Measurements from ENCODE around the gene GPR84. TPM values are rescaled to one million over a fixed set of nuclear protein-coding genes. Genes with fewer than 3 reads are reported as not detected.

GPR84 gene
- total RNA-seq, 1 donor from 2014 or later, result 2.3 TPM

DNA sequence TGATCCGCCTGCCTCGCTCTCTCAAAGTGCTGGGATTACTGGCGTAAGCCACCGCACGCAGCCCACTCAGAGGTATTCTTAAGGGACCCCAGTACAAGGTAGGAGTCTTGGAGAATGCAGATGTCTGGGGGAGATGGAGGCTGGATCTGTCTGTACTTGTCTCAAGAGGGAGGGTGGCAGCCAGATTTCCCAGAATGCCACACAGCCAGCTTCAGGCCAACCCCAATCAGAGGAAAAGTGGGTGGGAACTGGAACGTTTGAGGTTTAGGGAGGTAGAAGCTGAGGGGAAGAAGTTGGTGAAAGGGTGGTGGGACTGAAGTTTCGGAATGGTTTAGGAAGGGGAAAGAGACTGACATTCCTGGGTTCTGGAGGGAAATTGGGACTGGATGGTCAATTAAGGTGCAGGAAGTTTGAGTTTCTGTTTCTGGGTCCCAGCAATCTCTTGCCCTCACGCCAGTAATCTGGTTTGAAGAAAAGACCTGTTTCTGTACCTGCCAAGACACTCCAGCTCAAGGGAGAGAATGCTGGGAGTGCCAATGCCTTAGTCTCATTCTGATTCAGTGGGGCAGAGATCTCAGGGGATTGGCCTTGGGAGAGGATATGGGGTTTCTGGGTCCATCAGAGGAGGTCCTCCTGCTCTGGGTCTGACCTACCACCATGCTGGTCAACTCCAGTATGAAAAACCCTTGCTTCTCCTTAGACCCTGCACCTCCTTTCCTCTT, 28.4 kb upstream of the GPR84 start:
- no peak for DNase-seq (ENCODE audit: low spot score)

GRCh38 chr12:54390668-54391551, 26.6 kb upstream of the GPR84 start:
- DNase-seq (ENCODE audit: low spot score), result no peak

DNA sequence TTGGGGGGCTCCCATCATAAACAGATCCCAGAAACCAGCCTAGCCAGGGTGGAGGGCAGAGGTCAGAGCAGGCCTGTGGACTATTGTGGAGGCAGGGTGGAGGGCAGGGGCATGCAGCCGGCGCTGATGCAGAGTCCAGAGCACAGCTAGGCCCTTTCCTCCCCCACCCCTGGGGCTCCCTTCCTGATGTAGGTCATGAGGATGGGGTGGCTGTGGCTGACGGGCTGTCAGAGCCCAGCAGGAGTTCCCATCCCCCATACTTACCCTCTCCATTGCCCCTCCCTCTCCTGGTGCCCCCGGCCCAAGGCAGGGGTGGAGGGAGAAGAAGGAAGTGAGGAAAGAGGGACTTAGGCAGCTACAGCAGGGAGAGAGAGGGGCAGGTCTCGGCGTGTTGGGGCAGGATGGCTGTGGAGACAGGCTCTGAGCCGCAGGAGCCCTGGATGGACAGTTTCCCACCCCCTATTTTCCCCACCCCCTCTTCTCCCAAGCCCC, 25.9 kb upstream of the GPR84 start:
- DNase-seq (ENCODE audit: low spot score), result peak; percentile 81

- DNase-seq (ENCODE audit: low spot score), result no peak
Observed at GRCh38 chr12:54389607-54390175, 25.4 kb upstream of the GPR84 start.

DNA sequence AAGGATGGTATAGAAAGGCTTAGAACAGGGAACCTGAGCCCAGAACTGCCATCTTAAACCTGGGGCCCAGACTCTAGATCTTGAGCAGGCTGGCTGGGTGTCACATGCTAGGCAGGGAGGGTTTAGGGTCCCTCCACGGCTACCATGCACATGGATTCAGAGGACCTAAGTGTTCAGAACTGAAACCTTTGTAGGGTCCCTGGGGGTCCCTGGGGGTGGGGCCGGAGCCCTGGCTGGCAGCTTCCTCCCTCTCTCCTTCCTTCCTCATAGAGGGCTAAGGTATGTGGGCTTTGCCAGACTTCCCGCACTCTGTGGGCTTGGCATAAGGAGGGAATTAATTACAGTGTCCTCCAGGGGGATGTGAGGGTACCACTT, 24.8 kb upstream of the GPR84 start:
- peak; percentile 85 for DNase-seq (ENCODE audit: low spot score)

DNA sequence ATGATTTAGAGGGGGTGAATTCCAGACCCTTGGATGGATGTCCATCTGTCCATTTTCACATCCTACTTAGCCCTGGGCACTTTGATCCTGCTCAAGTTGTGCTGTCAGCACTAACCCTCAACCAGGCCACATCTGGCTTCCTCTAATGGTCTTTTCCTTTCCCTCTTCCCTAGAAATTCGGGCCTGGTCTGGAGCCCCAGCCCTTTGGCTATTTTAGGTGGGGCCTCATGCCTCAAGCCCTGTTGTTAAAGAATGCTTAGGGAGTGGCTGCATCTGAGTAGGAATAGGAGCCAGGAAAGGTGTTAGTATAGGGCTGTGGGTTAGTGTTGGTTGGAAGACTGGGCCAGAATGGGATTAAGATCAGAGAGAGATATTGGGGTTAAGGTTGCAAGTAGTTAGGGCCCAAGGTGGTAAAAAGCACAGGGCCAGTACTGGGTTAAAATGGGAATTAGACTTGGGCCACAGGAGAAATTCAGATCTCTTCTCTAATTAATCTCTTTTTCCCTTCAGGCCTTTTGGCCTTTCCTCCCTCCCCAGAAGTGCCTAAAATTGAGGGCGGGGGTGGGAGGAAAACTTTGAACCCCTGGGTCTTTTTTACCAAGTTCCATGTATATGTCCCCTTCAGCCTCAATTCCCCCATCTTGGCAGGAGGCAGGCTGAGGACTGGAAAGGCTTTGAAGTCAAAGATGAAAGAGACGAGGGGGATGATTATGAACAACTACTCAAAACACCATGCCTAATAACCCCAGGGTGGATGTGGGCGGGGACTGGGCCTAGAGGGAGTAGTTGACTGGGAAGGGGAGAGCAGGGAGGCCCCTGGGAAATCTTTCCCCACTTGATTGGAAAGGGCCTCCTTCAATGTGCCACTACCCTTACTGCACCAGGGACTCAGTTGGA, 24.2 kb upstream of the GPR84 start:
- DNase-seq (ENCODE audit: low spot score), result no peak

- DNase-seq (ENCODE audit: low spot score), result no peak
Observed at GRCh38 chr12:54387114-54387467, 22.8 kb upstream of the GPR84 start.

DNA sequence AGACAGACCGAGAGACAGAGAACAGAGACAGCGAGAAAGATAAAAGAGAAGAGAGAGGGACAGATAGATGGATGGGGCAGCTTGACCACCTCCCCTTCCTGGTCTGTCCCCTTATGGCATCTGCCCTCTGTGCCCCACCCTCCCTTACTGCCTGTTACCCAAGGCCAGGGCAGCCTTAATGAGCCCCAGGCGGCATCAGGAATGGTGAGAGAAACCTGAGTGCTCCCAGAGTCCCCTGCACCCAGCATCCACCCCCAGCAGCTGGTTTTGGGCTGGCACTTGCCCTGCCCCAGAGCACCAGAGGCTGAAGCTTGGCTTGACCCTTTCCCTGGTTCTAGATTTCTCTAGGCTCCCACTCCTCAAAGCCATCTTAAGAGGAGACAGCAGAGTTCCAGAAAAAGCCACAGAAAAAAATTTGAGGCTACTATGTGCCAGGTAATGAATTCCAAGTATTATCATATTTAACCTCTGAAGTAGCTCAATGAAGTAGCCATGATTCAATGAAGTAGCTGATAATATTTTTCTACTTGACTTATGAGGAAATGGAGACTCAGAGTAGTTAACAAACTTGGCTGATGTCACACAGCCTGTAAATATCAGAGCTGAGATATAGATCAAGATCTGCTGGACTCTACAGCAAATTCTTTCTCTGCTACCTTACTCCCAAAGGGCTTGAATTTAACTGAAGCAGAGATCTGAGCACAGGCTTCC, 22.3 kb upstream of the GPR84 start:
- no peak for DNase-seq (ENCODE audit: low spot score)

GRCh38 chr12:54385251-54385914, 21.1 kb upstream of the GPR84 start:
- DNase-seq (ENCODE audit: low spot score), result no peak

- no peak for DNase-seq (ENCODE audit: low spot score)
Observed at GRCh38 chr12:54384591-54385041, 20.3 kb upstream of the GPR84 start, which contains the start of gene ZNF385A. Gene ZNF385A, minus strand, starts transcription at chr12:54384733. Its CDS starts 219 bp downstream, at chr12:54384514.

DNA sequence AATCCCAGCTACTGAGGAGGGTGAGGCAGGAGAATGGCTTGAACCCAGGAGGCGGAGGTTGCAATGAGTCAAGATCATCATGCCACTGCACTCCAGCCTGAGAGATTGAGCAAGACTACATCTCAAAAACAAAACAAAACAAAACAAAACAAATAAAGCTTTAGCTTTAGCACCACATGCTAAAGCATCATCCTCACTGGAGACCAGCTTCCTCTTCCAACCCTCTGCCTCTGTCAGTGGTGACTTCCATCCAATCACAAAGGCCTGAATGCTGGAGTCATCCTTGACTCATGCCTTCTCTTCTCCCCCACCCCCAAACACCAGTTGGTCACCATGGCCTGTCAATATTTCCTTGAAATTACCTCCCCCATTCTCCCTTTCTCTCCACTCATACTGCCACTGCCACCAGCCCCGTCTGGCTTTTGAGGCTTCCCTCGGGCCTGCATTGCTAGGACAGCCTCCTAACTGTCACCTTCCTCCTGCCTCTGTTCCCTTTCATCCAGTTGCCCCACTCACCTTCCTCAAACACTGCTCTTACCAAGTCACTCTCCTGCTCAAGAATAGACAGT, 18.8 kb upstream of the GPR84 start:
- DNase-seq (ENCODE audit: low spot score), result no peak

GRCh38 chr12:54381136-54381535, 16.9 kb upstream of the GPR84 start:
- no peak for DNase-seq (ENCODE audit: low spot score)

DNA sequence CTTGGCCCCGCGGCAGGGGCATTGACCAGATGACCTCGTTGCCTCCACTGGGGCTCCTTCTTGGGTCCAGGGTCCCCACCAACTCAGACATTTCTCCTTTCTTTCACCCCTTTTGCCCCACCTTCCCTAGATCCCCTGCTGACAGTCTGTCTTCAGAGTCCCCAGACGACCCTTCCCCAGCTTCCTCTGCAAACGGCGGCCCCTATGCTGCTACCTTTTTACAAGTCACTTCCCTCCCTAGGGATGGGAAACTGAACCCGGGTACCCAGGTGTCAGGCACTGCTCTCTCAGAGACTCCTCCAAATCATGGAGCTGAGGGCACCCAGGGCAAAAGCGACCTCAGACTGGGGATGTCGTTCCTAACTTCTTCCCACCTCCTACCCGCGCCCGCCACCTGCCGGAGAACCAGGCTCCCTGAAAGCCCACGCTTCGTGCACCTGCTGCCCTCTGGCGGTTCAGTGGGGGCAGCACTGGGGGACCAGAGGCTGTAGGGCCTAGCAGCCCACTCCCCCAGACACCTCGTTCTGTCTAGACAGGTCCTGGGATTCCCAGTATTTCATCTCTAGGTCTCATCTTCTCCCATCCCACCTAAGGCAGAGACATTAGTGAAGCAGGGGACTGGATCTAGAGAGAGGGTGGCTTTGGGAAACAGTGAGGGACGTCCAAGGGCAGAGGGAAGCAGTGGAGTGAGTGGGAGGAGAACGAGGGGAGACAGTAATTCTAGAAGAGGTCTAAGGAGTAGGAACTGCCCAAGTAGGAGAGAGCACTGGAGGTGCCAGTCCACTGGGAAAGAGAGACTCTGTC, 15.3 kb upstream of the GPR84 start:
- DNase-seq (ENCODE audit: low spot score), result peak; percentile 96

- DNase-seq (ENCODE audit: low spot score), result no peak
Observed at GRCh38 chr12:54378796-54379397, 14.6 kb upstream of the GPR84 start.

GRCh38 chr12:54377797-54378515, 13.7 kb upstream of the GPR84 start:
- DNase-seq (ENCODE audit: low spot score), result no peak

DNA sequence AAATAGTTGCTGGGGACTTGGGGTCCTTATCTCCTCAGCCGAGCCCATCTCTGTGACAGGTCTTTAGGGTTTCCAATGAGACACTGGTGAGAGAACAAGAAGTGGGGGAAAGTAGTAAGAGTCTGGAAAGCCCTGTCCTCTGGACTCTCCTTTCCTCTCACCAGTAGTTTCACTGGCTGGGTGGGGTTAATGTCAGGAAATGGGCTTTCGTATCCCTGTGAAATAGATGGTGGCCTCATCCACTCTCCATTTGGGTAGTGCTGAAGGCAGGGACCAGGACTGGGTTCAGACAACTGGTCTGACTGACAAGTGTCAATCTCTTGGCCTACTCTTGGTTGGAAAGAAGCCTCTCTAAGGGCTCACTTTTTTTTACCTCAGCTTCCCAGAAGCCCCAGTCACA, 12.7 kb upstream of the GPR84 start:
- no peak for DNase-seq (ENCODE audit: low spot score)

- DNase-seq (ENCODE audit: low spot score), result no peak
Observed at GRCh38 chr12:54376596-54376995, 12.3 kb upstream of the GPR84 start.

DNA sequence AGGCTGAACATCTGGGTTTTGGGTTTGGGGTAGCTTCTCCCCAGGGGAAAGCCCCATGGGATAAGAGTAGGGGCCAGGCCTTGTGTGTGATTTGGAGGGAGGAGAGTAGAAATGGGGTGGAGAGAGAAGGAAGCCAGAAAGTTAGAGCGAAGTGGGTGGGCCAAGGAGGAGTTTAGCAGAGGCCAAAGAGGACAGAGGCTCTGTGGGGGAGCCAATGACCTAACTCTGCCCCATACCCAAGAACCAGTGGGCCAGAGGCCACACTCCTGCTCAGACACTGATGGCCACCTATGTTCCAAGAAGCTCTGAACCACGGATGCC, 10.9 kb upstream of the GPR84 start:
- no peak for DNase-seq (ENCODE audit: low spot score)

Data from mesenteric fat pad (tissue), 1 donor.